CD4-positive, CD25-positive, alpha-beta regulatory T cell (primary cell): ENCODE measurements around the gene PCDHGA1. TPM values are rescaled to one million over a fixed set of nuclear protein-coding genes. Genes with fewer than 3 reads are reported as not detected.
A peak's percentile ranks its signal among the peaks of the same experiment; 100 is the strongest.
"Not testable (repeated sequence)": the region's sequence is repeated elsewhere in the genome, so short reads cannot be mapped to it uniquely, and the experiment has no call there.

Experiments used
- ATAC-seq, 2 donors: fragments of 150-1000 bp; cut with Tn5 transposase; one replicate each; pipeline ENCODE4 v1.10.0; 2021; ENCODE audit warnings: low read depth in 2 of 2, moderate number of reproducible peaks in 2 of 2, moderate library complexity in 1 of 2
- DNase-seq, 3 donors: peaks; one replicate each; pipeline versions ENCODE4 v3.0.0 to v3.0.0-alpha.2; 2012 to 2022; ENCODE audit warnings: mixed read lengths in 1 of 3
- H3K27ac ChIP-seq: one replicate; pipeline ENCODE4 v1.7.0; 2013; ENCODE audit warnings: mild to moderate bottlenecking, low read length; ENCODE audit not compliant: insufficient read depth, poor library complexity, severe bottlenecking
- H3K27me3 ChIP-seq: one replicate; pipeline ENCODE4 v1.7.0; 2013; ENCODE audit warnings: low read length; ENCODE audit not compliant: control insufficient read depth, insufficient read depth
- H3K36me3 ChIP-seq: one replicate; pipeline ENCODE4 v1.7.0; 2013; ENCODE audit warnings: mild to moderate bottlenecking, low read length, moderate library complexity; ENCODE audit not compliant: control insufficient read depth, insufficient read depth
- H3K4me1 ChIP-seq: 2 replicates; pipeline ENCODE4 v1.7.0; 2013; ENCODE audit warnings: mild to moderate bottlenecking, low read length; ENCODE audit not compliant: insufficient read depth, control insufficient read depth, poor library complexity, severe bottlenecking
- H3K4me3 ChIP-seq: one replicate; pipeline ENCODE4 v1.7.0; 2013; ENCODE audit warnings: low read depth, mild to moderate bottlenecking, low read length, moderate library complexity
- H3K9me3 ChIP-seq, 2 experiments: 1 replicate in 1 of 2; 2 replicates in 1 of 2; pipeline ENCODE4 v1.7.0; 2013; ENCODE audit warnings: low read length in 2 of 2, mild to moderate bottlenecking in 1 of 2, moderate library complexity in 1 of 2; ENCODE audit not compliant: control insufficient read depth in 2 of 2
- H3K27ac Mint-ChIP-seq, 3 donors: one replicate each; pipeline ENCODE4 v1.8.0; 2020 to 2022; ENCODE audit warnings: mild to moderate bottlenecking in 3 of 3, mixed read lengths in 3 of 3, moderate library complexity in 2 of 3
- H3K27me3 Mint-ChIP-seq: one replicate; pipeline ENCODE4 v1.8.0; 2022; ENCODE audit warnings: mild to moderate bottlenecking, mixed read lengths
- H3K36me3 Mint-ChIP-seq: one replicate; pipeline ENCODE4 v1.8.0; 2020; ENCODE audit warnings: mixed read lengths
- H3K4me1 Mint-ChIP-seq, 4 donors: one replicate each; pipeline ENCODE4 v1.8.0; 2020 to 2022; ENCODE audit warnings: mixed read lengths in 4 of 4, mild to moderate bottlenecking in 1 of 4
- H3K4me3 Mint-ChIP-seq, 4 donors: one replicate each; pipeline ENCODE4 v1.8.0; 2020 to 2022; ENCODE audit warnings: mild to moderate bottlenecking in 4 of 4, mixed read lengths in 4 of 4, moderate library complexity in 3 of 4
- H3K9me3 Mint-ChIP-seq, 7 donors: one replicate each; pipeline ENCODE4 v1.8.0; 2020 to 2022; ENCODE audit warnings: mixed read lengths in 7 of 7, mild to moderate bottlenecking in 3 of 7, moderate library complexity in 2 of 7
- polyA plus RNA-seq, 4 donors: library from polyadenylated mRNA; unstranded; fragments of 300-500 nt; fragmentation: Illumina TruSeq; gene quantifications; one replicate each; pipeline ENCODE4 v1.2.3, GENCODE V29; 2021
- total RNA-seq: library from RNA; stranded (reverse); gene quantifications from one replicate; pipeline ENCODE4 v1.2.3, GENCODE V29; 2022

Gene PCDHGA1
- total and polyA plus RNA-seq, 5 donors from 2014 or later: 0.06 to 0.10 TPM; not detected in 3

GRCh38 chr5:141430332-141431113 is 100.2 kb downstream of the PCDHGA1 start, which contains the start of gene PCDHGA12:
TSS of gene PCDHGA12 (plus strand) at chr5:141430507. CDS start at chr5:141430760, 253 bp downstream.
- Mint-ChIP-seq H3K27ac (peak within 1 kb of the TSS in 1 of 3 donors; percentile 43), H3K27me3 (peaks cover 41% of the 10 kb centered on the region), H3K4me3 (peak within 1 kb of the TSS; percentile 35 to 77 (median 66)), H3K36me3 (peaks cover 10% of the 10 kb centered on the region), H3K4me1 (peaks cover 3 to 19% (median 4%) of the 10 kb centered on the region in 4 donors), H3K9me3 (peaks cover 0 to 45% (median 8%) of the 10 kb centered on the region in 7 donors)
- Histone ChIP-seq H3K27me3 (peaks cover 20% of the 10 kb centered on the region), H3K4me1 (no peaks in the 10 kb centered on the region), H3K9me3 (peaks cover 6 to 21% of the 10 kb centered on the region in 2 experiments), H3K36me3 (no peaks in the 10 kb centered on the region), H3K4me3 (no peak within 1 kb of the TSS), H3K27ac (no peak within 1 kb of the TSS)
- peak in 1 of 2 donors; percentile 37 for ATAC-seq
- DNase-seq: peak in 1 of 3 donors; percentile 46

DNA sequence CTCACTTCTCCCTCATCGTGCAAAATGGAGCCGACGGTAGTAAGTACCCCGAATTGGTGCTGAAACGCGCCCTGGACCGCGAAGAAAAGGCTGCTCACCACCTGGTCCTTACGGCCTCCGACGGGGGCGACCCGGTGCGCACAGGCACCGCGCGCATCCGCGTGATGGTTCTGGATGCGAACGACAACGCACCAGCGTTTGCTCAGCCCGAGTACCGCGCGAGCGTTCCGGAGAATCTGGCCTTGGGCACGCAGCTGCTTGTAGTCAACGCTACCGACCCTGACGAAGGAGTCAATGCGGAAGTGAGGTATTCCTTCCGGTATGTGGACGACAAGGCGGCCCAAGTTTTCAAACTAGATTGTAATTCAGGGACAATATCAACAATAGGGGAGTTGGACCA is 101.0 kb downstream of the PCDHGA1 start:
- Histone ChIP-seq H3K27me3 (peaks cover 16% of the 10 kb centered on the region), H3K4me3 (no peak overlapping the region), H3K36me3 (no peaks in the 10 kb centered on the region), H3K9me3 (peaks cover 6 to 21% of the 10 kb centered on the region in 2 experiments), H3K4me1 (no peaks in the 10 kb centered on the region), H3K27ac (no peak overlapping the region)
- Mint-ChIP-seq H3K4me3 (peak overlapping the region in 3 of 4 donors; percentile 35 to 72 (median 60)), H3K27me3 (peaks cover 37% of the 10 kb centered on the region), H3K9me3 (peaks cover 0 to 45% (median 8%) of the 10 kb centered on the region in 7 donors), H3K36me3 (peaks cover 10% of the 10 kb centered on the region), H3K27ac (peak overlapping the region in 1 of 3 donors; percentile 43), H3K4me1 (peaks cover 3 to 19% (median 4%) of the 10 kb centered on the region in 4 donors)
- ATAC-seq (no peak), DNase-seq (no peak)

DNA sequence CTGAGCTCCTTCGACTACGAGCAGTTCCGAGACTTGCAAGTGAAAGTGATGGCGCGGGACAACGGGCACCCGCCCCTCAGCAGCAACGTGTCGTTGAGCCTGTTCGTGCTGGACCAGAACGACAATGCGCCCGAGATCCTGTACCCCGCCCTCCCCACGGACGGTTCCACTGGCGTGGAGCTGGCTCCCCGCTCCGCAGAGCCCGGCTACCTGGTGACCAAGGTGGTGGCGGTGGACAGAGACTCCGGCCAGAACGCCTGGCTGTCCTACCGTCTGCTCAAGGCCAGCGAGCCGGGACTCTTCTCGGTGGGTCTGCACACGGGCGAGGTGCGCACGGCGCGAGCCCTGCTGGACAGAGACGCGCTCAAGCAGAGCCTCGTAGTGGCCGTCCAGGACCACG is 102.0 kb downstream of the PCDHGA1 start:
- Histone ChIP-seq H3K9me3 (peaks cover 6 to 21% of the 10 kb centered on the region in 2 experiments), H3K27me3 (peaks cover 17% of the 10 kb centered on the region)
- Mint-ChIP-seq H3K4me1 (peaks cover 3 to 19% (median 4%) of the 10 kb centered on the region in 4 donors), H3K27me3 (peaks cover 37% of the 10 kb centered on the region), H3K9me3 (peaks cover 0 to 40% (median 8%) of the 10 kb centered on the region in 7 donors)
- ATAC-seq, H3K36me3 Mint-ChIP-seq, DNase-seq, H3K4me1 ChIP-seq, H3K36me3 ChIP-seq, H3K4me3 Mint-ChIP-seq, H3K27ac Mint-ChIP-seq, H3K4me3 ChIP-seq, H3K27ac ChIP-seq: not testable (repeated sequence)

- ATAC-seq, H3K27ac Mint-ChIP-seq, H3K36me3 ChIP-seq, H3K4me1 ChIP-seq, DNase-seq, H3K27ac ChIP-seq, H3K4me3 Mint-ChIP-seq, H3K4me3 ChIP-seq, H3K36me3 Mint-ChIP-seq: not testable (repeated sequence)
- Mint-ChIP-seq H3K27me3 (peaks cover 37% of the 10 kb centered on the region), H3K4me1 (peaks cover 3 to 19% (median 4%) of the 10 kb centered on the region in 4 donors), H3K9me3 (peaks cover 0 to 40% (median 8%) of the 10 kb centered on the region in 7 donors)
- peaks cover 6 to 21% of the 10 kb centered on the region in 2 experiments for H3K9me3 ChIP-seq
- peaks cover 17% of the 10 kb centered on the region for H3K27me3 ChIP-seq
Observed at GRCh38 chr5:141432726-141433125, 102.4 kb downstream of the PCDHGA1 start.

- peaks cover 10% of the 10 kb centered on the region for H3K36me3 Mint-ChIP-seq
- peaks cover 3 to 19% (median 4%) of the 10 kb centered on the region in 4 donors for H3K4me1 Mint-ChIP-seq
- Histone ChIP-seq H3K4me3 (no peak overlapping the region), H3K27ac (no peak overlapping the region), H3K4me1 (no peaks in the 10 kb centered on the region), H3K27me3 (peaks cover 13% of the 10 kb centered on the region), H3K36me3 (no peaks in the 10 kb centered on the region), H3K9me3 (peaks cover 6 to 21% of the 10 kb centered on the region in 2 experiments)
- DNase-seq (no peak), ATAC-seq (no peak)
- H3K9me3 Mint-ChIP-seq: peaks cover 0 to 34% (median 5%) of the 10 kb centered on the region in 7 donors
- H3K27ac Mint-ChIP-seq: no peak overlapping the region
- peaks cover 30% of the 10 kb centered on the region for H3K27me3 Mint-ChIP-seq
- H3K4me3 Mint-ChIP-seq: no peak overlapping the region
Observed at GRCh38 chr5:141434006-141434405, 103.7 kb downstream of the PCDHGA1 start.

DNA sequence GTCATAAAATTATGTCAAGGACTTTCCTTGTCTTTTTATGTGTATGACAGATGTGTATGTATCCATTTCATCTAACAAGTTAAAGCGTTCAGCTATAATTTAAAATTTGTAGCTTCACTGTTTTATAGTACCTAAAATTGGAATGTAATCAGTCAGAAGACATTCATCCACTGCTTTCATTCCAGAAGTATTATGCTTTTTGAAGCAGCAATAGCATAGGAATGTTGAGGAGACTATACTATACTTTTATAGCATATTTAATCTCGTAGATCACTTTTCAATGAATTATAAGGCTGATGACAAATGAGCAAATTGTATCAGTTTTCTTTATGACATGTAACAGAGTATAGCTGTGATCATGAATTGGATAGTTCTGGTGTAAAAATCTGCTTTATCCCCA is 106.9 kb downstream of the PCDHGA1 start:
- no peak for DNase-seq
- Histone ChIP-seq H3K36me3 (no peaks in the 10 kb centered on the region), H3K27me3 (peaks cover 3% of the 10 kb centered on the region), H3K9me3 (peaks cover 0 to 1% of the 10 kb centered on the region in 2 experiments), H3K4me3 (no peak overlapping the region), H3K27ac (no peak overlapping the region), H3K4me1 (no peaks in the 10 kb centered on the region)
- H3K4me3 Mint-ChIP-seq: no peak overlapping the region
- H3K27me3 Mint-ChIP-seq: peaks cover 25% of the 10 kb centered on the region
- H3K9me3 Mint-ChIP-seq: peaks cover 0 to 17% (median 3%) of the 10 kb centered on the region in 7 donors
- H3K4me1 Mint-ChIP-seq: peaks cover 0 to 1% (median under 1%) of the 10 kb centered on the region in 4 donors
- H3K27ac Mint-ChIP-seq: no peak overlapping the region
- no peak for ATAC-seq
- H3K36me3 Mint-ChIP-seq: no peaks in the 10 kb centered on the region

- Histone ChIP-seq H3K4me1 (no peaks in the 10 kb centered on the region), H3K4me3 (no peak overlapping the region), H3K36me3 (no peaks in the 10 kb centered on the region), H3K9me3 (no peaks in the 10 kb centered on the region), H3K27ac (no peak overlapping the region), H3K27me3 (peaks cover 3% of the 10 kb centered on the region)
- Mint-ChIP-seq H3K4me1 (no peaks in the 10 kb centered on the region), H3K27me3 (peaks cover 11% of the 10 kb centered on the region), H3K36me3 (no peaks in the 10 kb centered on the region), H3K9me3 (peaks cover 0 to 6% (median 2%) of the 10 kb centered on the region in 7 donors), H3K27ac (no peak overlapping the region), H3K4me3 (no peak overlapping the region)
- ATAC-seq (no peak), DNase-seq (no peak)
Observed at GRCh38 chr5:141439411-141440141, 109.3 kb downstream of the PCDHGA1 start.
